IMR-90 (cell line): Measurements from ENCODE around the gene TNFRSF25. TPM values are rescaled to one million over a fixed set of nuclear protein-coding genes. Genes with fewer than 3 reads are reported as not detected.

ENCODE experiments used
- ATAC-seq: fragments of 200-7000 bp; cut with Tn5 transposase; 2 replicates; pipeline ENCODE4 v1.9.1; 2020; ENCODE audit warnings: low read depth, mild to moderate bottlenecking, moderate library complexity
- BruUV-seq: library from RNA; stranded (reverse); fragments of 400-500 nt; replicated peaks from 2 replicates; lab custom pipeline; 2021; lab: Mats Ljungman, UMichigan
- CTCF ChIA-PET: fragments of 300-600 bp; formaldehyde crosslinking; extraction: SDS; loops from one replicate; lab custom pipeline; 2021; ENCODE audit warnings: antibody characterized with exemption; lab: Yijun Ruan, JAX
- POLR2A ChIA-PET: fragments of 300-600 bp; sonication (Branson Sonifier 250); formaldehyde crosslinking; loops from one replicate; lab custom pipeline; 2022; ENCODE audit warnings: antibody characterized with exemption; ENCODE audit not compliant: unreplicated experiment; lab: Charles Lee
- DNase-seq: peaks from one replicate; pipeline ENCODE4 v3.0.0; 2013
- H2AFZ ChIP-seq: replicated peaks from 2 replicates; pipeline ENCODE3; 2013; ENCODE audit warnings: low read length, mild to moderate bottlenecking; ENCODE audit not compliant: poor library complexity
- H2AK5ac ChIP-seq: 2 replicates; pipeline ENCODE4 v1.6.1; 2013; ENCODE audit warnings: low read depth, low read length, inconsistent platforms
- H2AK9ac ChIP-seq: replicated peaks from 2 replicates; pipeline ENCODE3; 2013; ENCODE audit warnings: mild to moderate bottlenecking, low read depth, low read length, moderate library complexity; ENCODE audit not compliant: poor library complexity
- H2BK120ac ChIP-seq: 2 replicates; pipeline ENCODE4 v1.6.1; 2013; ENCODE audit warnings: low read depth, low read length, inconsistent platforms
- H2BK15ac ChIP-seq: 3 replicates; pipeline ENCODE4 v1.6.1; 2013; ENCODE audit warnings: low read depth, low read length, inconsistent platforms
- H2BK20ac ChIP-seq: 2 replicates; pipeline ENCODE4 v1.6.1; 2013; ENCODE audit warnings: low read depth, mild to moderate bottlenecking, inconsistent platforms, low read length, moderate library complexity
- H2BK5ac ChIP-seq: 2 replicates; pipeline ENCODE4 v1.6.1; 2013; ENCODE audit warnings: mild to moderate bottlenecking, low read depth, low read length, inconsistent platforms; ENCODE audit not compliant: poor library complexity, severe bottlenecking
- H3K14ac ChIP-seq: replicated peaks from 2 replicates; pipeline ENCODE4 v1.6.1; 2013; ENCODE audit warnings: low read depth, low read length, inconsistent platforms
- H3K18ac ChIP-seq: 2 replicates; pipeline ENCODE4 v1.6.1; 2013; ENCODE audit warnings: low read depth, low read length, control low read depth
- H3K23ac ChIP-seq: 2 replicates; pipeline ENCODE4 v1.6.1; 2013; ENCODE audit warnings: low read depth, low read length, inconsistent platforms
- H3K27ac ChIP-seq: 2 replicates; pipeline ENCODE4 v1.5.1; 2013; ENCODE audit warnings: mild to moderate bottlenecking, control low read depth, low read length; ENCODE audit not compliant: insufficient read depth
- H3K27me3 ChIP-seq: 2 replicates; pipeline ENCODE4 v1.6.1; 2013; ENCODE audit warnings: low read length; ENCODE audit not compliant: control insufficient read depth, insufficient read depth
- H3K36me3 ChIP-seq: 2 replicates; pipeline ENCODE4 v1.6.1; 2013; ENCODE audit warnings: low read length, mixed read lengths; ENCODE audit not compliant: control insufficient read depth, insufficient read depth
- H3K4ac ChIP-seq: 2 replicates; pipeline ENCODE4 v1.6.1; 2013; ENCODE audit warnings: low read depth, low read length, inconsistent platforms
- H3K4me1 ChIP-seq: 2 replicates; pipeline ENCODE4 v1.6.1; 2013; ENCODE audit warnings: low read length, mixed read lengths; ENCODE audit not compliant: control insufficient read depth, insufficient read depth
- H3K4me2 ChIP-seq: 2 replicates; pipeline ENCODE4 v1.6.1; 2013; ENCODE audit warnings: low read depth, mild to moderate bottlenecking, control low read depth, low read length, moderate library complexity
- H3K4me3 ChIP-seq: 2 replicates; pipeline ENCODE4 v1.5.1; 2013; ENCODE audit warnings: low read depth, mild to moderate bottlenecking, control low read depth, low read length, moderate library complexity; ENCODE audit not compliant: insufficient read depth
- H3K56ac ChIP-seq: 2 replicates; pipeline ENCODE4 v1.6.1; 2013; ENCODE audit warnings: low read length, inconsistent platforms; ENCODE audit not compliant: insufficient read depth; ENCODE audit errors: extremely low read depth
- H3K79me1 ChIP-seq, 2 experiments: 2 replicates each; pipeline ENCODE4 v1.6.1; 2013; ENCODE audit warnings: low read length in 2 of 2, inconsistent platforms in 1 of 2, low read depth in 1 of 2
- H3K9ac ChIP-seq: 2 replicates; pipeline ENCODE4 v1.6.1; 2013; ENCODE audit warnings: low read depth, low read length, control low read depth
- H3K9me1 ChIP-seq: 2 replicates; pipeline ENCODE4 v1.6.1; 2013; ENCODE audit warnings: low read length, inconsistent platforms; ENCODE audit not compliant: insufficient read depth
- H3K9me3 ChIP-seq: 2 replicates; pipeline ENCODE4 v1.6.1; 2013; ENCODE audit warnings: low read length; ENCODE audit not compliant: control insufficient read depth, insufficient read depth
- H4K20me1 ChIP-seq: 2 replicates; pipeline ENCODE4 v1.6.1; 2013; ENCODE audit warnings: low read length, inconsistent platforms; ENCODE audit not compliant: insufficient read depth
- H4K5ac ChIP-seq: 2 replicates; pipeline ENCODE4 v1.6.1; 2013; ENCODE audit warnings: mild to moderate bottlenecking, low read depth, low read length, control low read depth
- H4K8ac ChIP-seq, 2 experiments: 2 replicates each; pipeline ENCODE4 v1.6.1; 2013; ENCODE audit warnings: low read depth in 2 of 2, low read length in 2 of 2, control low read depth in 1 of 2, inconsistent platforms in 1 of 2
- H4K91ac ChIP-seq: 2 replicates; pipeline ENCODE4 v1.6.1; 2013; ENCODE audit warnings: low read depth, low read length, inconsistent platforms; ENCODE audit not compliant: insufficient read depth
- BHLHE40 ChIP-seq: fragments of 150-350 bp; IDR thresholded peaks from 2 replicates; pipeline ENCODE4 v1.6.1; 2016; ENCODE audit warnings: mild to moderate bottlenecking, low read depth, low read length
- CEBPB ChIP-seq: IDR thresholded peaks from 2 replicates; pipeline ENCODE4 v1.6.1; 2012; ENCODE audit warnings: low read depth, low read length, improper control_type of control experiment
- CHD1 ChIP-seq: IDR thresholded peaks from 2 replicates; pipeline ENCODE4 v1.6.1; 2012; ENCODE audit warnings: low read depth, low read length, improper control_type of control experiment
- FOS ChIP-seq: fragments of 150-350 bp; IDR thresholded peaks from 2 replicates; pipeline ENCODE4 v1.6.1; 2016; ENCODE audit warnings: low read depth, low read length
- MAFK ChIP-seq: IDR thresholded peaks from 2 replicates; pipeline ENCODE4 v1.6.1; 2012; ENCODE audit warnings: low read depth, low read length, improper control_type of control experiment
- MAZ ChIP-seq: IDR thresholded peaks from 2 replicates; pipeline ENCODE4 v1.6.1; 2012; ENCODE audit warnings: low read depth, mild to moderate bottlenecking, low read length, improper control_type of control experiment, moderate library complexity, borderline replicate concordance
- MXI1 ChIP-seq: IDR thresholded peaks from 2 replicates; pipeline ENCODE4 v1.6.1; 2012; ENCODE audit warnings: low read depth, mild to moderate bottlenecking, low read length, moderate library complexity, borderline replicate concordance
- NFE2L2 ChIP-seq: fragments of 150-350 bp; IDR thresholded peaks from 2 replicates; pipeline ENCODE4 v1.6.1; 2016; ENCODE audit warnings: low read depth, mild to moderate bottlenecking, low read length
- POLR2A ChIP-seq: IDR thresholded peaks from 2 replicates; pipeline ENCODE4 v1.6.1; 2012; ENCODE audit warnings: mild to moderate bottlenecking, low read depth, low read length
- RAD21 ChIP-seq: IDR thresholded peaks from 2 replicates; pipeline ENCODE4 v1.6.1; 2012; ENCODE audit warnings: low read length, improper control_type of control experiment
- RCOR1 ChIP-seq: IDR thresholded peaks from 2 replicates; pipeline ENCODE4 v1.6.1; 2012; ENCODE audit warnings: mild to moderate bottlenecking, low read length, improper control_type of control experiment; ENCODE audit not compliant: insufficient replicate concordance
- RFX5 ChIP-seq: IDR thresholded peaks from 2 replicates; pipeline ENCODE4 v1.8.0; 2012; ENCODE audit warnings: low read depth, mild to moderate bottlenecking, low read length, moderate library complexity
- SMC3 ChIP-seq: fragments of 150-350 bp; IDR thresholded peaks from 2 replicates; pipeline ENCODE4 v1.6.1; 2016; ENCODE audit warnings: low read depth, mild to moderate bottlenecking, antibody characterized with exemption, low read length, moderate library complexity
- whole genome bisulfite sequencing, 2 experiments: methylation state at CpG; one replicate each; pipeline versions ENCODE4 v1.1.5 to v1.1.7; 2013; ENCODE audit warnings: missing lambda C conversion rate in 2 of 2; ENCODE audit not compliant: insufficient read length in 1 of 2; ENCODE audit errors: extremely low coverage in 2 of 2; 5-methylcytosine and 5-hydroxymethylcytosine counted together
- dilution Hi-C: fragments of 300-500 bp; cut with HindIII; formaldehyde crosslinking; loops from one replicate; pipeline ENCODE4 v1.14.3; 2018; ENCODE audit warnings: low sequenced_read_pairs; ENCODE audit not compliant: unreplicated experiment
- in situ Hi-C: fragments of 300-500 bp; cut with MboI; formaldehyde crosslinking; loops from 3 replicates; pipeline ENCODE4 v1.14.3; 2019; ENCODE audit warnings: low sequenced_read_pairs, inconsistent platforms, mixed read lengths
- intact Hi-C: fragments of 100-400 bp; cut with micrococcal nuclease; formaldehyde crosslinking; loops from 2 replicates; pipeline ENCODE4 v1.10.0; 2022
- polyA plus RNA-seq, 3 experiments: library from polyadenylated mRNA; depleted of rRNA; stranded (reverse); fragments of >200 nt; gene quantifications; 2 replicates each; pipeline ENCODE4 v1.2.3, GENCODE V29; 2012; ENCODE audit warnings: low replicate concordance in 1 of 3
- total RNA-seq: library from RNA; depleted of rRNA; stranded (reverse); fragments of >200 nt; gene quantifications from 2 replicates; pipeline ENCODE4 v1.2.3, GENCODE V29; 2012
- TF ChIP-seq, protein P1 (sequence below): fragments of 150-350 bp; IDR thresholded peaks from 2 replicates; pipeline ENCODE4 v1.6.1; 2017; ENCODE audit warnings: mild to moderate bottlenecking, antibody characterized with exemption, low read length, low read depth
- TF ChIP-seq, protein P2 (sequence below): conservative IDR thresholded peaks from 2 replicates; pipeline ENCODE4 v1.5.1; 2012; ENCODE audit warnings: mild to moderate bottlenecking, low read depth, low read length, improper control_type of control experiment
- TF ChIP-seq, protein P3 (sequence below): fragments of 150-350 bp; IDR thresholded peaks from 2 replicates; pipeline ENCODE4 v1.6.1; 2016; ENCODE audit warnings: low read depth, mild to moderate bottlenecking, low read length, moderate library complexity, borderline replicate concordance

The TNFRSF25 gene
- total and polyA plus RNA-seq, 2 of the 4 experiments (the other 2 are of a cell fraction) = 1.3 to 11.2 TPM

DNA sequence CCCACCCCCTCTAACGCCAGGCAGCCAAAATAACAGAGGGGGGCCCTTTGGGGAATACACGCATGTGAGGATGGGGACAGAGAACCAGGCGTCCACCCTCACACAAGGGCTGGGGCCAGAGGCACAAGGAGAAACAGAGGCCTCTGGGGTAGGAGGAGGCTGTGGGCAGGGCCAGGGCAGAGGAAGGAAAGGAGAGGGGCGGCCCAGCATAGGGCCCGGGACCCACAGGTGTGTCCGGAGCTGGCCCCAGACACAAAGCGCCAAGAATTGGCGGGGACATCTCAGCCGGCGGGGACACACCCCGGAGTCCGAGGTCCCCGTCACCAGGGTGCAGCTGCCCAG, 18.8 kb upstream of the TNFRSF25 start:
- ATAC-seq = no peak
- H3K4ac ChIP-seq = no peak overlapping the region; the same call in 1 of the 2 replicates
- H3K56ac ChIP-seq = no peak overlapping the region
- no peak overlapping the region; the same call in 1 of the 2 replicates for H4K5ac ChIP-seq
- no peak overlapping the region; the same call in 1 of the 2 replicates for H4K91ac ChIP-seq
- no peaks in the 10 kb centered on the region for H3K9me3 ChIP-seq
- no peak overlapping the region for H2BK5ac ChIP-seq
- POLR2A ChIA-PET = no interaction called here
- 0 out of 2 replicates have a peak, but pooled peaks cover 2% of the 10 kb centered on the region for H3K4me1 ChIP-seq
- H2AK5ac ChIP-seq = peak overlapping the region; percentile 15
- H2BK20ac ChIP-seq = no peak overlapping the region
- in situ Hi-C loops (no loop called here), intact Hi-C loops (loop anchor here (5.0 kb wide), 1 partner anchor 733 kb away; no protein-coding TSS in a partner anchor), dilution Hi-C loops (no loop called here)
- CTCF ChIA-PET = no interaction called here
- no peaks in the 10 kb centered on the region for H3K27me3 ChIP-seq
- no peak overlapping the region for H2BK15ac ChIP-seq
- H4K8ac ChIP-seq = peak overlapping the region in 1 of 2 experiments; percentile 60; a peak in 1 of 4 replicates
- H3K9me1 ChIP-seq = no peaks in the 10 kb centered on the region
- no peak overlapping the region for H3K23ac ChIP-seq
- H3K27ac ChIP-seq = no peak overlapping the region
- H3K36me3 ChIP-seq = no peaks in the 10 kb centered on the region
- H3K4me2 ChIP-seq = peak overlapping the region; percentile 71; the same call in 1 of the 2 replicates
- BruUV-seq = no TSS peak
- no peak for DNase-seq
- TF ChIP-seq FOS (no peak), MAZ (no peak), RFX5 (no peak), BHLHE40 (no peak), MXI1 (no peak), NFE2L2 (no peak), POLR2A (no peak), RCOR1 (no peak), RAD21 (no peak), SMC3 (no peak), MAFK (no peak), CHD1 (no peak), CEBPB (no peak)
- TF ChIP-seq, protein P1, sequence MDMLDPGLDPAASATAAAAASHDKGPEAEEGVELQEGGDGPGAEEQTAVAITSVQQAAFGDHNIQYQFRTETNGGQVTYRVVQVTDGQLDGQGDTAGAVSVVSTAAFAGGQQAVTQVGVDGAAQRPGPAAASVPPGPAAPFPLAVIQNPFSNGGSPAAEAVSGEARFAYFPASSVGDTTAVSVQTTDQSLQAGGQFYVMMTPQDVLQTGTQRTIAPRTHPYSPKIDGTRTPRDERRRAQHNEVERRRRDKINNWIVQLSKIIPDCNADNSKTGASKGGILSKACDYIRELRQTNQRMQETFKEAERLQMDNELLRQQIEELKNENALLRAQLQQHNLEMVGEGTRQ = no peak
- TF ChIP-seq, protein P2, sequence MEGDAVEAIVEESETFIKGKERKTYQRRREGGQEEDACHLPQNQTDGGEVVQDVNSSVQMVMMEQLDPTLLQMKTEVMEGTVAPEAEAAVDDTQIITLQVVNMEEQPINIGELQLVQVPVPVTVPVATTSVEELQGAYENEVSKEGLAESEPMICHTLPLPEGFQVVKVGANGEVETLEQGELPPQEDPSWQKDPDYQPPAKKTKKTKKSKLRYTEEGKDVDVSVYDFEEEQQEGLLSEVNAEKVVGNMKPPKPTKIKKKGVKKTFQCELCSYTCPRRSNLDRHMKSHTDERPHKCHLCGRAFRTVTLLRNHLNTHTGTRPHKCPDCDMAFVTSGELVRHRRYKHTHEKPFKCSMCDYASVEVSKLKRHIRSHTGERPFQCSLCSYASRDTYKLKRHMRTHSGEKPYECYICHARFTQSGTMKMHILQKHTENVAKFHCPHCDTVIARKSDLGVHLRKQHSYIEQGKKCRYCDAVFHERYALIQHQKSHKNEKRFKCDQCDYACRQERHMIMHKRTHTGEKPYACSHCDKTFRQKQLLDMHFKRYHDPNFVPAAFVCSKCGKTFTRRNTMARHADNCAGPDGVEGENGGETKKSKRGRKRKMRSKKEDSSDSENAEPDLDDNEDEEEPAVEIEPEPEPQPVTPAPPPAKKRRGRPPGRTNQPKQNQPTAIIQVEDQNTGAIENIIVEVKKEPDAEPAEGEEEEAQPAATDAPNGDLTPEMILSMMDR = no peak
- TF ChIP-seq, protein P3, sequence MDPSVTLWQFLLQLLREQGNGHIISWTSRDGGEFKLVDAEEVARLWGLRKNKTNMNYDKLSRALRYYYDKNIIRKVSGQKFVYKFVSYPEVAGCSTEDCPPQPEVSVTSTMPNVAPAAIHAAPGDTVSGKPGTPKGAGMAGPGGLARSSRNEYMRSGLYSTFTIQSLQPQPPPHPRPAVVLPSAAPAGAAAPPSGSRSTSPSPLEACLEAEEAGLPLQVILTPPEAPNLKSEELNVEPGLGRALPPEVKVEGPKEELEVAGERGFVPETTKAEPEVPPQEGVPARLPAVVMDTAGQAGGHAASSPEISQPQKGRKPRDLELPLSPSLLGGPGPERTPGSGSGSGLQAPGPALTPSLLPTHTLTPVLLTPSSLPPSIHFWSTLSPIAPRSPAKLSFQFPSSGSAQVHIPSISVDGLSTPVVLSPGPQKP = no peak
- H3K14ac ChIP-seq = no peak overlapping the region
- no peak overlapping the region for H2BK120ac ChIP-seq
- WGBS, 2 experiments = 0% methylated on average over 6 of the region's 13 CpGs; no CpG with 5 or more reads in 1 of the 2 experiments
- H2AK9ac ChIP-seq = peak overlapping the region; percentile 82
- H4K20me1 ChIP-seq = peaks cover 6% of the 10 kb centered on the region; the same call in 1 of the 2 replicates
- peak overlapping the region; percentile 52; the same call in 1 of the 2 replicates for H3K9ac ChIP-seq
- peak overlapping the region; percentile 57 for H3K4me3 ChIP-seq
- H2AFZ ChIP-seq = peak overlapping the region; percentile 89
- no peak overlapping the region for H3K18ac ChIP-seq
- peaks cover 3 to 11% of the 10 kb centered on the region in 2 experiments; a peak in 2 of 4 replicates for H3K79me1 ChIP-seq
